ENCODE measurements around the gene SCFD1. TPM values are rescaled to one million over a fixed set of nuclear protein-coding genes. Genes with fewer than 3 reads are reported as not detected.
"Not testable (repeated sequence)": the region's sequence is repeated elsewhere in the genome, so short reads cannot be mapped to it uniquely, and the experiment has no call there.

SCFD1 gene
- 93.3 and 108 TPM in 2 replicates for total RNA-seq (2014; rRNA removed; shearing (Covaris generic))
- 45.5 and 53.1 TPM in 2 replicates for polyA plus RNA-seq (2014; cell fraction: nucleus; rRNA removed)

- DNase-seq (ENCODE audit: extremely low read depth, low read depth) = peak; percentile 90
These were observed at the start of gene SCFD1 for GRCh38 chr14:30621940-30622830. TSS of gene SCFD1 (plus strand) at chr14:30622319. CDS start at chr14:30622339, 20 bp downstream.

- no peak for DNase-seq (ENCODE audit: extremely low read depth, low read depth)
These were observed 49.3 kb upstream of the SCFD1 start for GRCh38 chr14:30572771-30573170.

- no peak for DNase-seq (ENCODE audit: extremely low read depth, low read depth)
These were observed 48.8 kb upstream of the SCFD1 start for GRCh38 chr14:30573226-30573814.

- no peak for DNase-seq (ENCODE audit: extremely low read depth, low read depth)
These were observed 48.2 kb upstream of the SCFD1 start for GRCh38 chr14:30573966-30574365.

- DNase-seq (ENCODE audit: extremely low read depth, low read depth) = not testable (repeated sequence)
These were observed 47.3 kb upstream of the SCFD1 start for GRCh38 chr14:30574777-30575176.

GRCh38 chr14:30576333-30576732 lies 45.8 kb upstream of the SCFD1 start:
- not testable (repeated sequence) for DNase-seq (ENCODE audit: extremely low read depth, low read depth)

GRCh38 chr14:30580616-30581282 lies 41.4 kb upstream of the SCFD1 start:
- DNase-seq (ENCODE audit: extremely low read depth, low read depth) = no peak

GRCh38 chr14:30581283-30581625 lies 40.9 kb upstream of the SCFD1 start:
- no peak for DNase-seq (ENCODE audit: extremely low read depth, low read depth)

GRCh38 chr14:30582376-30582775 lies 39.7 kb upstream of the SCFD1 start:
- DNase-seq (ENCODE audit: extremely low read depth, low read depth) = no peak

GRCh38 chr14:30584058-30584630 lies 38.0 kb upstream of the SCFD1 start:
- no peak for DNase-seq (ENCODE audit: extremely low read depth, low read depth)

- no peak for DNase-seq (ENCODE audit: extremely low read depth, low read depth)
These were observed 36.9 kb upstream of the SCFD1 start for GRCh38 chr14:30585204-30585603.

- DNase-seq (ENCODE audit: extremely low read depth, low read depth) = no peak
These were observed 35.0 kb upstream of the SCFD1 start for GRCh38 chr14:30587141-30587540.

- no peak for DNase-seq (ENCODE audit: extremely low read depth, low read depth)
These were observed 33.2 kb upstream of the SCFD1 start for GRCh38 chr14:30588873-30589272.

- no peak for DNase-seq (ENCODE audit: extremely low read depth, low read depth)
These were observed 25.2 kb upstream of the SCFD1 start for GRCh38 chr14:30596935-30597334.

GRCh38 chr14:30597504-30597903 lies 24.6 kb upstream of the SCFD1 start:
- no peak for DNase-seq (ENCODE audit: extremely low read depth, low read depth)

- DNase-seq (ENCODE audit: extremely low read depth, low read depth) = no peak
These were observed 20.9 kb upstream of the SCFD1 start for GRCh38 chr14:30600922-30601918.

GRCh38 chr14:30603402-30603801 lies 18.7 kb upstream of the SCFD1 start:
- DNase-seq (ENCODE audit: extremely low read depth, low read depth) = no peak

GRCh38 chr14:30604696-30605095 lies 17.4 kb upstream of the SCFD1 start:
- DNase-seq (ENCODE audit: extremely low read depth, low read depth) = not testable (repeated sequence)

- DNase-seq (ENCODE audit: extremely low read depth, low read depth) = no peak
These were observed 14.9 kb upstream of the SCFD1 start for GRCh38 chr14:30607156-30607780.
